Loucy (cell line): ENCODE results near the gene PRKN.

Experiments used
- CTCF ChIP-seq: fragments of 200-600 bp; sonication (generic); conservative IDR thresholded peaks from 2 replicates; pipeline ENCODE4 v1.5.1; 2014; ENCODE audit warnings: mild to moderate bottlenecking, antibody characterized with exemption, low read length
- EZH2phosphoT487 ChIP-seq: fragments of 200-600 bp; IDR thresholded peaks from 2 replicates; pipeline ENCODE4 v1.6.1; 2018; ENCODE audit warnings: antibody characterized with exemption, mild to moderate bottlenecking, moderate library complexity, borderline replicate concordance

GRCh38 chr6:162125659-162126058 lies 601.9 kb downstream of the PRKN start:
- TF ChIP-seq CTCF: no peak
- TF ChIP-seq EZH2phosphoT487: no peak
